RWPE1 (cell line): ENCODE data around the gene CHCHD6.
A peak's percentile ranks its signal among the peaks of the same experiment; 100 is the strongest.

Source experiments
- CTCF ChIA-PET: fragments of 350-600 bp; sonication (Branson Sonifier 250); formaldehyde crosslinking; extraction: SDS; loops from one replicate; lab custom pipeline; 2021; lab: Yijun Ruan, JAX
- POLR2A ChIA-PET: fragments of 400-600 bp; formaldehyde crosslinking; extraction: SDS; loops from one replicate; lab custom pipeline; 2020; ENCODE audit warnings: antibody characterized with exemption; ENCODE audit not compliant: low non-redundant PET; lab: Yijun Ruan, JAX
- DNase-seq: peaks from one replicate; pipeline ENCODE4 v3.0.0; 2012; ENCODE audit warnings: low spot score
- H3K27ac ChIP-seq: fragments of 450-650 bp; 2 replicates; pipeline ENCODE4 v1.5.1; 2017
- TF ChIP-seq, protein P1 (sequence below): fragments of 450-650 bp; conservative IDR thresholded peaks from 2 replicates; pipeline ENCODE4 v1.5.1; 2017; ENCODE audit warnings: low read depth, mild to moderate bottlenecking

The CHCHD6 gene

DNA sequence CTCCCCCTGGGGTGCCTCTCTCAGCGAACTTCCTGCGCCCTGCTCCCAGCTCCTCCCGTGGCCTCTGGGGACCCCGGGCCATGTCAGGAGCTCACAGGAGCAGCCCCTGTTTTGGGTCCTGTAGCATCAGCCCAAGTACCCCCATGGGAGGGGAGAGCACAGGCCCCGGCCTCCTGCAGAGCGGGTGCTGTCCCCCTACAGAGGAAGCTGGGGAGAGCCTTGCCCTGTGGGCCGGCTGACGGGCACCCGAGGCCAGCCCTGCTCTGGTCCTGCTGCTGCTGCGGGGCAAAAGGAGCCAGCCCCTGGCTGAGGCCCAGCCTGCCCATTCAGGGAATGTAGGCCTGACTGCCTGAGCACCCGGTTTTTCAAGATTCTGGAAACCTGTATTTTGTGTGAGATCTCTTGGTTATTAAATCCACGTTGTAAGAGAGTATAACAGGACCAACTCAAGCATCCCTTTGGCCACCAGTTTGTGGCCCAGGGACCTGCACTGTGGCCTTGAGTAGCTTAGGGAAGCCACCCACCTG is 291.3 kb downstream of the CHCHD6 start:
- POLR2A ChIA-PET: no interaction called here
- CTCF ChIA-PET: interaction anchor here (0.6 to 1.3 kb wide), 7 partner anchors 12 to 1274 kb away, joined by 3 to 5 read pairs (median 4); partner anchors contain the start of gene PLXNA1

DNA sequence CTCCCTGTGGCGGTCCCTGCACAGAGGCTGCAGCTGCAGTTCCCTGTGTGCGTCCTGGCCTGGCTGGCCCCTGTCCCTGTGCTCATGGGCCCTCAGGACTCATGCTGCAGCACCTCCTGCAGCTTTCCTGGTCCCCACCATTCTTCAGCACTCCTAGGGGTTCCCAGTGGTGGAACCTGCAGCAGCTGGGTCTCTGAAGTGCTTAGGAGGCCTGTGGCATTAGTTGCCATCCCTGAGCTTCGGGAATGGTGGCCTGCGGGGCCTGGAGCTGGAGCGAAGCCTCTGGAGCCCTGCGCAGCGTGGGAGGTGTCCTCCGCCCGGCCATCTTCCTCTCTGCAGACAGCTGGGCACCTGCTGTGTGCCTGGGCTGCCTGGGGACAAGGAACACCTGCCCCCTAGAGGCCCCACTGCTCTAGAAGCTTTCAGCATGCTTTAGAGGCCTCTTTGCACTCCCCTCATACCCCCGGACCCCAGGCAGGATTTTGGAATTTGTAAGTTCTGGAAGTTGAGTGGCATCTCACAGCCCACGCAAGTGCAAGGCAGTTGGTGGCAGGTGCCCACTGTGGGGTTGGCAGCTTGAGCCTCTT is 292.0 kb downstream of the CHCHD6 start:
- H3K27ac ChIP-seq: peak overlapping the region; percentile 52; the same call in 1 of the 2 replicates
- ChIA-PET POLR2A (no interaction called here), CTCF (interaction anchor here (0.6 to 0.9 kb wide), 3 partner anchors 243 to 728 kb away, joined by 3 to 5 read pairs (median 5); no protein-coding TSS in a partner anchor)
- TF ChIP-seq, protein P1, sequence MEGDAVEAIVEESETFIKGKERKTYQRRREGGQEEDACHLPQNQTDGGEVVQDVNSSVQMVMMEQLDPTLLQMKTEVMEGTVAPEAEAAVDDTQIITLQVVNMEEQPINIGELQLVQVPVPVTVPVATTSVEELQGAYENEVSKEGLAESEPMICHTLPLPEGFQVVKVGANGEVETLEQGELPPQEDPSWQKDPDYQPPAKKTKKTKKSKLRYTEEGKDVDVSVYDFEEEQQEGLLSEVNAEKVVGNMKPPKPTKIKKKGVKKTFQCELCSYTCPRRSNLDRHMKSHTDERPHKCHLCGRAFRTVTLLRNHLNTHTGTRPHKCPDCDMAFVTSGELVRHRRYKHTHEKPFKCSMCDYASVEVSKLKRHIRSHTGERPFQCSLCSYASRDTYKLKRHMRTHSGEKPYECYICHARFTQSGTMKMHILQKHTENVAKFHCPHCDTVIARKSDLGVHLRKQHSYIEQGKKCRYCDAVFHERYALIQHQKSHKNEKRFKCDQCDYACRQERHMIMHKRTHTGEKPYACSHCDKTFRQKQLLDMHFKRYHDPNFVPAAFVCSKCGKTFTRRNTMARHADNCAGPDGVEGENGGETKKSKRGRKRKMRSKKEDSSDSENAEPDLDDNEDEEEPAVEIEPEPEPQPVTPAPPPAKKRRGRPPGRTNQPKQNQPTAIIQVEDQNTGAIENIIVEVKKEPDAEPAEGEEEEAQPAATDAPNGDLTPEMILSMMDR: no peak
- DNase-seq: no peak

More for the DNA sequence above, 291.3 kb downstream of the CHCHD6 start:
- peak overlapping the region; percentile 52; the same call in 1 of the 2 replicates for H3K27ac ChIP-seq
- no peak for DNase-seq
- TF ChIP-seq, protein P1: no peak

DNA sequence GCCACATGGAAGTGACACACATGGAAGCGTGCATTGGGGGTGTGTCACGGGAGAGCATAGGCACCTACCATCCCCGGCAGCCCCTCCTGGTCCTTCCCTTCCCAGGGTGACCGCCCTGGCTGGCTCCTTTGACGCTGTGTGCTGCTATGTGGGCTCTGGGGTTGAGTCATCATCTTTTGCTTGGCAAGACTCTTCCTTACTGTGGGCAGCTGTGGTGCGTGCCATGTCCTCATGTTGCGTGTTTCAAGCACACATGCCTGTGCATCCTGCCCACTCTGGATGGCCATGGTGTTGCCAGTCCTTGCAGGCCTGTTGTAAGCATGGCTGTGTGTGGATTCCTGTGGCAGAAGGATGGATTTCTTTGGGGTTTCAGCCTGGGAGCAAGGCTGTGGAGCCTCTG is 292.9 kb downstream of the CHCHD6 start:
- TF ChIP-seq, protein P1: no peak
- CTCF ChIA-PET: no interaction called here
- H3K27ac ChIP-seq: no peak overlapping the region
- DNase-seq: no peak
- POLR2A ChIA-PET: no interaction called here

DNA sequence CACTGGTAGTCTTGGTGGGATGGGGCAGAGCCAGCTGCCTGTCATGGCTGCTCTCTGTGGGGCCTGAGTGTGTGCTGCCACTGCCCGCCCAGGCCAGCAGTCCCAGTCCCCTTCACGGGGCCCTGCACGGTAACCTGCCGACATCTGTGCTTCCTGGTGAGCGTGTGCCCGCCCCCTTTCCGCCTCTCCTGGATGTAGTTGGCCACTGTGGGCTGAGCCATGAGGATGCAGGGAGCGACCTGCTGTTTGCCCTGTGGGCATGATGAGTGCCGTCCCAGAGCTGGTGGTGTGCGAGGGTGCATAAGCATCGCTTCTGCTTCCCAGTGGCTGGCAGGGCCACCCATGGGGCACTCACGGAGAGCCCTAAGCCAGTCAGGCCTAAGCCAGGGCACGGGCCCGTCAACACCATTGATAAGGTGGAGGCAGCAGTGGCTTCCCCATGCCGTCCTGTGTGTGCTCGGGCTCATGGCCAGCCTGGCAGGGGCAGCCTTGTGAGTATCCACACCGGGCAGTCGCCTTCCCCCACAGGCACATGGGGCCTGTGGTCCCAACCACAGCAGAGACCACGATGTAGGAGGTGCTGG is 293.5 kb downstream of the CHCHD6 start:
- CTCF ChIA-PET: no interaction called here
- POLR2A ChIA-PET: no interaction called here

DNA sequence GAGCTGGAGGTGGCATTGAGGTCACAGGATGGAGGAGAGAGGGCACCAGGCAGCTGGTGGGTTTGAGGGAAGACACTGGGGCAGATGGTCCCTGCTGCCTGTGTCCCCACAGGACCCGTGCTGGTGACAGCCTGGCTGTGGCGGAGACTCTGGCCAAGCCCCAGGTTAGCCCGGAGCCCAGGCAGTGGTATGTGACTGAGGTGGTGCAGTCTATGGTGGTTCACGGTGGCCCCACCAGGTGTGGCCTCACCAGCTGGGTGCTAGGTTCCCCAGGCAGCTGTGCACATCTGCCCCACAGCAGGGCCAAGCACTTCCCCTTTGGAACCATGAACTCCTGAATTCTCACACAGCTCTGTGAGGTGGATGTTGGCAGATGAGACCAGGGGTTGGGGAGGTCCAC is 294.3 kb downstream of the CHCHD6 start:
- no peak for DNase-seq
- TF ChIP-seq, protein P1: no peak
- CTCF ChIA-PET: interaction anchor here (0.5 to 0.6 kb wide), 2 partner anchors 16 to 35 kb away, joined by 3 read pairs; partner anchors contain the start of gene PLXNA1
- H3K27ac ChIP-seq: no peak overlapping the region
- POLR2A ChIA-PET: no interaction called here

More for the DNA sequence above, 293.5 kb downstream of the CHCHD6 start:
- DNase-seq: no peak
- no peak overlapping the region for H3K27ac ChIP-seq
- TF ChIP-seq, protein P1: no peak

DNA sequence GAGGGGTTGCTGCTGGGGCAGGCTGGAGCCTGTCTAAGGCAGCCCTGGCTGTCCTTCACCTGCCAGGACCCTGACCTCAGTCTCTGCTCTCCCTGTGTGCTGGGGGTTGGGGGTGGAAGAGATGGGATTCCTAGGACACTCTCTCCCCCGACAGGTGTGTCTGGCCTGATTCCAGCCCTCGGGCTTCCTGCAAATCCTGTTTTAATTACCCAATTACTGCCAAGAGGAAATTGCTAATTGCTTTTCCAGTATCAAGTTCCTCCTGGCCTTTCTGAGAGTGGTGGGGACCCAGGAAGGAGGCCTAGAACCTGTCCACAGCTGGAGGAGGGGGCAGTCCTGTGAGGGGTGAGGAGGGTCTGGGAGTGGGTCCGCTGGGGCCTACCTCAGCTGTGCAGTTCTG is 294.7 kb downstream of the CHCHD6 start:
- no peak overlapping the region for H3K27ac ChIP-seq
- no peak for DNase-seq
- ChIA-PET POLR2A (no interaction called here), CTCF (interaction anchor here (0.6 kb wide), 1 partner anchor 35 kb away, joined by 3 read pairs; no protein-coding TSS in a partner anchor)
- TF ChIP-seq, protein P1: no peak
